Left colon (tissue), 2 donors: Measurements from ENCODE around the gene TMTC2. TPM values are rescaled to one million over a fixed set of nuclear protein-coding genes. Genes with fewer than 3 reads are reported as not detected.

Experiments used
- ATAC-seq: fragments of 200-7000 bp; cut with Tn5 transposase; one replicate; pipeline ENCODE4 v1.9.1; 2020; ENCODE audit warnings: mild to moderate bottlenecking, moderate library complexity
- DNase-seq, 2 donors: peaks; one replicate each; pipeline ENCODE4 v3.0.0-alpha.2; 2020
- intact Hi-C, 2 donors: fragments of 100-400 bp; cut with DNase I in 1 of 2; cut with micrococcal nuclease in 1 of 2; formaldehyde crosslinking; loops; one replicate each; pipeline versions ENCODE4 v1.11.2 to v1.14.0; 2022; cut with DNase I, micrococcal nuclease
- total RNA-seq, 2 donors: library from RNA; stranded (reverse); fragmentation: NEBNext Ultra II Directional; extraction: Animal tissue kit (Norgen Biotek cat#: 25700); gene quantifications; one replicate each; pipeline ENCODE4 v1.2.1, GENCODE V29; 2021
- donor health status: DM: no; HTN: no; CAD: no.
- donor health status: DM: yes; HTN: yes; CAD: no.

TMTC2 gene
- total RNA-seq, 2 donors from 2014 or later: 11.6 to 14.7 TPM

DNA sequence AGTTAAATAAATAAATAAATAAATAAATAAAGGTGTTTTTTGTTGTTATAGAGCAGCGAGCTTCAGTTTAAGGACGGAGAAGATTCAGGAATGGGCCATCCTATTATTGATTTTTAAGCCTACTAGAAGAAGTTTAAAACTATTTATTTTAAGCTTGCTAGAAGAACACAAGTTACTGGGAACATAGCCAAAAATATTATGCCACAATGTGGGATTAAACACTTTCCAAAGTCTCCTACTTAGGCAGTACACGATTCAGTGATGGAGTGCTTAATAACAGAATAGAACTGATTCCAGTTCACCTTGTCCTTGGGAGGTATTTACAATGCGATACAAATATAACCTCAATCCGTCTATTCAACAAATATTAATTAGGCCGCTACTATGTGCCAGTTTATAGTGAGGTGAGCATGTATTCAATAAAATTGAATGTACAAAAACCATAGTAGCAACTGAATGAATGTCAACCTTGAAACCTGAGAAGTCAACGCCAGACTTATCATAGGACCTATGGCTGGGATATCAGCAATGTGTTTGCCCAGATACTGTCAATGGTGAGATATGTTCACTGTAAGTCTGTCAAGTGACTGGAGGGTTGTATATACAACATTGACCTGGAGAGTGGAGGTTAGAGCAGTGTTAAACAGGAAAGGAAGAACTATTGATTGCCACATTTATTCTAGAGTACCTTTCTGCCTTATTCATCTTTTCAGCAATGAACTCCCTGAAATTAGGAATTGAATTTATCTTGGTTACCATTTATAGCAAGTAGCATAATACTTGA, 486.4 kb downstream of the TMTC2 start:
- ATAC-seq (no peak), DNase-seq (no peak)
- intact Hi-C loops: no loop called here

GRCh38 chr12:83179999-83180398, 493.3 kb downstream of the TMTC2 start:
- no peak for ATAC-seq
- no peak for DNase-seq
- intact Hi-C loops: no loop called here

- intact Hi-C loops: no loop called here
- no peak for DNase-seq
- ATAC-seq: no peak
Measured at GRCh38 chr12:83181074-83181473, 494.4 kb downstream of the TMTC2 start.

- intact Hi-C loops: no loop called here
- DNase-seq (no peak), ATAC-seq (no peak)
Measured at GRCh38 chr12:83183132-83183531, 496.4 kb downstream of the TMTC2 start.
